GM19099 (cell line): Measurements from ENCODE around the gene IFITM1.

Experiments used
- POLR2A ChIP-seq: IDR thresholded peaks from 3 replicates; pipeline ENCODE4 v1.6.1; 2011; ENCODE audit warnings: low read depth; ENCODE audit not compliant: insufficient read length; ENCODE audit errors: extremely low read depth

The IFITM1 gene

DNA sequence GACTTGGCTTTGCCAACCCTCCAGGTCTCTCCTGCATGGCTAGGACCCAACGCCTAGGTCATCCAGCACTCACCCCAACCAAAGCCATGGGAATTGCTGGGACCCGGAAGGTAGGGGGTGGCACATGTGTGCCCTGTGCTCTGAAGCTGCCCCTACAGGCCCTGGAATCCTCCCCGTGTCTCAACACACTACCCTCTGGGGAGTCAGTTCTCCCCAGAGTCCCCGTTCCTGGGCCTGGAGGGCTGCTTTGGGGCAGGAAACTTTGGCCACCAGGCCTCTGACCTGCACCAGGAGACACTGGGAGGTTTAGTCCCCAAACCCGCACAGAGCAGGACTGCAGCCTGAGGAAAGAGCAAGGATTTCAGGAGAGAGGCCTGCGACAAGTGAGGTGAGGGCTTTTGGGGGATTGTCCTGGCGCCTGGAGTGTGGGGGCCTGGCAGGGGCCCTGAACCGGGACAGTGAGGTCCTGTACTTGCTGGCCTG, 495 bp upstream of the IFITM1 start:
- TF ChIP-seq POLR2A: no peak

GRCh38 chr11:315051-315481, 1.2 kb downstream of the IFITM1 start:
- peak; percentile 23 for TF ChIP-seq POLR2A

DNA sequence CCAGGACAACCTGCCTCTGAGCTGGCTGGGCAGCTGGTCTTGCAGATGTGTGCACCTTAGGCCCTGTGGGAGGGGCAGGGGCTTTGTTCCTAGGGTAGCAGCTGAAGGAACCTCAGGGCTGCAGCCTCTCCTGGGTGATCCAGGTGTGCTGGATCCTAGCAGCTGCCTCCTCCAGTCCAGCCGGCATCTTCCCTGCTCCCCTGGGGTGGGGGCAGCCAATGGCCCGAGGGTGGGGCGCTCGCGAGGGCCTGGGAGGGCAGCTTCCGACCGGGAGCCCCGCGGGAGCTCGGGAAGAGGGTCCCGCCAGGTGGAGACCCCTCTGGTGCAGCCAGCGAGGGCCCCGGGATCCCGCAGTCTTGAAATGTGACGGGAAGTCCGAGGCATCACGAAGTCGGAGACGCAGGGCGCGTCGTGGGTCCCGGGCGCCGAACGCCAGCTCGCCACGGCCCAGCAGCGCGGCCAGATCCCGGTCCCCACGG, 1.7 kb downstream of the IFITM1 start:
- peak; percentile 4 for TF ChIP-seq POLR2A

GRCh38 chr11:316031-316701, 2.3 kb downstream of the IFITM1 start:
- TF ChIP-seq POLR2A: no peak

- TF ChIP-seq POLR2A: no peak
Measured at GRCh38 chr11:316891-317301, 3.1 kb downstream of the IFITM1 start.

- no peak for TF ChIP-seq POLR2A
Measured at GRCh38 chr11:324156-324555, 10.3 kb downstream of the IFITM1 start.

DNA sequence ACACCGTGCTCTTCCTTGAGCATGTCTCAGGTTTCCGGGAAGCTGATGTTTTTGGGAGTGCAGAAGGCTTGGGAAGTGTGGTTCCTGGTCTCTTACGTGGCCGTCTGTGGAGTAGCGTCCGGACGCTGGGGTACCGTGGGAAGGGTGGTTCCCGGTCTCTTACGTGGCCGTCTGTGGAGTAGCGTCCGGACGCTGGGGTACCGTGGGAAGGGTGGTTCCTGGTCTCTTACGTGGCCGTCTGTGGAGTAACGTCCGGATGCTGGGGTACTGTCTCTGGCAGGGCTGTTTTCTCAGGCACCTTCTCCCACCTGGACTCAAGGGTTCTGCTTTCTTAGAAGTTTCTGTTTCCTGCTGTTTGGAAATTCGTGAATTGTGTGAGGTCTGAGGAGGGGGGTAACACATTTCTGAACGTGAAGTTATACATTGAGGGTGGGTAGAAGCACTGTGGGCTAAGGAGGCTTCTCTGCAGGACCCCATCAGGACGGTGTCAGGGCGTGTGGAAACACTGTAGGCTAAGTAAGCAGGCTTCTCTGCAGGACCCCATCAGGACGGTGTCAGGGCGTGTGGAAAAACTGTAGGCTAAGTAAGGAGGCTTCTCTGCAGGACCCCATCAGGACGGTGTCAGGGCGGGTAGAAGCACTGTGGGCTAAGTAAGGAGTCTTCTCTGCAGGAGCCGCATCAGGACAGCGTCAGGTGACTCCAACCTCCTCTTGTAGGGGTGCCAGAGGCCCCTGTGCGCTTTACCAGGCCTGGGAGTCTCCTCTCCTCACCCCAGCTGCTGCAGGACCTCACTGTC, 12.2 kb downstream of the IFITM1 start:
- no peak for TF ChIP-seq POLR2A

- TF ChIP-seq POLR2A: no peak
Measured at GRCh38 chr11:326592-326841, 12.7 kb downstream of the IFITM1 start.

- TF ChIP-seq POLR2A: peak; percentile 55
Measured at GRCh38 chr11:326842-327580, 13.2 kb downstream of the IFITM1 start.

GRCh38 chr11:327581-327923, 13.7 kb downstream of the IFITM1 start:
- no peak for TF ChIP-seq POLR2A

GRCh38 chr11:328012-328411, 14.2 kb downstream of the IFITM1 start:
- no peak for TF ChIP-seq POLR2A

- TF ChIP-seq POLR2A: no peak
Measured at GRCh38 chr11:329886-330253, 16.0 kb downstream of the IFITM1 start.

- no peak for TF ChIP-seq POLR2A
Measured at GRCh38 chr11:330307-330693, 16.5 kb downstream of the IFITM1 start.

DNA sequence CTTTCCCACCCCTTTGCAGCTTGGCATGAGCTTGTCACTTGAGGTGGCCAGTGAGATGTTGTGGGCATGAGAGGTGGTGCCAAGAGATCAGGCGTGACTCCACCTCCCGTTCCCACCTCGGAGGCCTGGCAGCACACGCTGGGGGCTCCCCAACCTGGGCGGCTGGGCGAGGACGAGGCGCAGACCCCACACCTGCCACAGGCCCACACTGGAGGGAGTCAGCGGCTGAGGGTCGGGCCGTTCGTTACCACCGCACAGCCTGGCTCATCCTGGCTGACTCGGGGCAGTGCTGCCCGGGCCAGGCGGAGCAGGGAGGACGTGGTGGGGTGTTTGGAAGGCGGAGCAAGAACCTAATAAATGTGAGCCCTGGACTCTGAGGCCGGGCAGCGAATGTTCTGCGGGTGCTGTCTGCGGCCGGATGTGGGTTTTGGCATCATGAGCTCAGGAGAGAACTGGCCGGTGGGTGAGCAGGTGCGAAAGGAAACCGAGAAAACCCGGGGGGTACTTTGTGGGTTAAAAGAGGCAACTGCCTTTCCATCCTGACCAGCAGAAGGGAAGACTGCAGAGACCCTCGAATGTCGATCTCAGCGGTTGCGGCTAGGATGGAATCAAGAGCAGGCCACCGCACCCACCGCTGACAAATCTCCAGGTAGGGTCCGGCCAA, 17.0 kb downstream of the IFITM1 start:
- TF ChIP-seq POLR2A: no peak

- TF ChIP-seq POLR2A: no peak
Measured at GRCh38 chr11:331358-332060, 17.7 kb downstream of the IFITM1 start.
